GM12878 (cell line): ENCODE measurements around the gene CLPTM1L. TPM values are rescaled to one million over a fixed set of nuclear protein-coding genes. Genes with fewer than 3 reads are reported as not detected.

ENCODE experiments used
- ATAC-seq: fragments of 200-7000 bp; cut with Tn5 transposase; 3 replicates; pipeline ENCODE4 v1.9.1; 2020; ENCODE audit warnings: mild to moderate bottlenecking, moderate library complexity
- BruUV-seq: library from RNA; stranded (reverse); fragments of 400-500 nt; replicated peaks from 2 replicates; lab custom pipeline; 2021; lab: Mats Ljungman, UMichigan
- CTCF ChIA-PET: fragments of 300-600 bp; sonication (Branson Sonifier 250); formaldehyde crosslinking; extraction: SDS; loops from one replicate; lab custom pipeline; 2021; ENCODE audit warnings: inconsistent platforms; lab: Yijun Ruan, JAX
- POLR2A ChIA-PET: fragments of 350-600 bp; formaldehyde crosslinking; extraction: SDS; loops from one replicate; lab custom pipeline; 2021; ENCODE audit warnings: inconsistent platforms; lab: Charles Lee
- RAD21 ChIA-PET: fragments of 300-600 bp; sonication (Branson Sonifier 250); formaldehyde crosslinking; loops from one replicate; lab custom pipeline; 2023; ENCODE audit warnings: antibody characterized with exemption; ENCODE audit not compliant: unreplicated experiment; lab: Charles Lee
- SMC1A ChIA-PET: fragments of 300-600 bp; sonication (Branson Sonifier 250); formaldehyde crosslinking; loops from one replicate; lab custom pipeline; 2023; ENCODE audit not compliant: unreplicated experiment, uncharacterized antibody; lab: Charles Lee
- DNase-seq: peaks from one replicate; pipeline ENCODE4 v3.0.0-alpha.2; 2011; ENCODE audit warnings: low read depth, low spot score
- FAIRE-seq: peaks from 3 replicates; lab custom pipeline; 2011; peaks lifted over from hg19 to GRCh38; lab: Jason Lieb, UNC
- H2AFZ ChIP-seq: 2 replicates; pipeline ENCODE4 v1.6.0; 2011; ENCODE audit warnings: low read depth, low read length, control low read depth; ENCODE audit not compliant: control insufficient read depth
- H3K27ac ChIP-seq: 2 replicates; pipeline ENCODE4 v1.5.1; 2011; ENCODE audit warnings: control low read depth; ENCODE audit not compliant: control insufficient read depth, insufficient read depth
- H3K27me3 ChIP-seq, 2 experiments: replicated peaks in 1 of 2; 2 replicates each; pipeline versions ENCODE4 v1.6.0 to v1.6.1; 2011; ENCODE audit warnings: low read length in 1 of 2; ENCODE audit not compliant: control insufficient read depth in 2 of 2, insufficient read depth in 2 of 2
- H3K36me3 ChIP-seq, 2 experiments: 2 replicates each; pipeline ENCODE4 v1.5.1; 2011; ENCODE audit warnings: low read length in 1 of 2; ENCODE audit not compliant: control insufficient read depth in 2 of 2, insufficient read depth in 2 of 2
- H3K4me1 ChIP-seq: 2 replicates; pipeline ENCODE4 v1.6.1; 2011; ENCODE audit warnings: mild to moderate bottlenecking, low read length, moderate library complexity, mixed read lengths; ENCODE audit not compliant: control insufficient read depth, insufficient read depth
- H3K4me2 ChIP-seq: 2 replicates; pipeline ENCODE4 v1.6.0; 2011; ENCODE audit warnings: control low read depth; ENCODE audit not compliant: control insufficient read depth, insufficient read depth
- H3K4me3 ChIP-seq: fragments of 200-600 bp; sonication (generic); 2 replicates; pipeline ENCODE4 v1.5.1; 2016
- H3K79me2 ChIP-seq: 2 replicates; pipeline ENCODE4 v1.6.0; 2011; ENCODE audit warnings: low read length; ENCODE audit not compliant: control insufficient read depth, insufficient read depth
- H3K9ac ChIP-seq: 2 replicates; pipeline ENCODE4 v1.8.0; 2011; ENCODE audit warnings: low read length, control low read depth, mixed read lengths; ENCODE audit not compliant: control insufficient read depth, insufficient read depth
- H3K9me3 ChIP-seq: replicated peaks from 3 replicates; pipeline ENCODE4 v1.5.1; 2011; ENCODE audit warnings: mild to moderate bottlenecking, low read length; ENCODE audit not compliant: control insufficient read depth, insufficient read depth
- H4K20me1 ChIP-seq: 2 replicates; pipeline ENCODE4 v1.6.0; 2011; ENCODE audit not compliant: control insufficient read depth, insufficient read depth
- BCL11A ChIP-seq: IDR thresholded peaks from 2 replicates; pipeline ENCODE4 v1.6.1; 2011; ENCODE audit warnings: low read depth, low read length
- EZH2 ChIP-seq: IDR thresholded peaks from 2 replicates; pipeline ENCODE4 v1.6.1; 2012; ENCODE audit warnings: low read depth, mild to moderate bottlenecking, control low read depth, inconsistent platforms, low read length, borderline replicate concordance; ENCODE audit not compliant: control insufficient read depth
- FOS ChIP-seq: IDR thresholded peaks from 3 replicates; pipeline ENCODE4 v1.6.1; 2011; ENCODE audit warnings: borderline replicate concordance; ENCODE audit not compliant: insufficient read length; ENCODE audit errors: extremely low read depth
- MEF2B ChIP-seq: fragments of 450-650 bp; IDR thresholded peaks from 2 replicates; pipeline ENCODE4 v1.6.1; 2018; ENCODE audit warnings: mild to moderate bottlenecking, moderate library complexity; ENCODE audit not compliant: partially characterized antibody, poor library complexity, severe bottlenecking
- PAX8 ChIP-seq: fragments of 450-650 bp; IDR thresholded peaks from 2 replicates; pipeline ENCODE4 v1.6.1; 2017; ENCODE audit warnings: mild to moderate bottlenecking, moderate library complexity
- RAD21 ChIP-seq: IDR thresholded peaks from 2 replicates; pipeline ENCODE4 v1.6.1; 2011; ENCODE audit warnings: mild to moderate bottlenecking, low read depth, low read length, moderate library complexity; ENCODE audit not compliant: insufficient read depth
- RBBP5 ChIP-seq: fragments of 200-600 bp; sonication (generic); conservative IDR thresholded peaks from 2 replicates; pipeline ENCODE4 v1.6.1; 2016
- ZNF207 ChIP-seq: fragments of 450-650 bp; IDR thresholded peaks from 2 replicates; pipeline ENCODE4 v1.6.1; 2014; ENCODE audit warnings: antibody characterized with exemption, mild to moderate bottlenecking, borderline replicate concordance
- ZNF622 ChIP-seq: fragments of 450-650 bp; IDR thresholded peaks from 2 replicates; pipeline ENCODE4 v1.6.1; 2017; ENCODE audit warnings: mild to moderate bottlenecking, inconsistent platforms
- WGBS: methylation state at CpG from one replicate; pipeline ENCODE4 v1.1.6; 2016; ENCODE audit warnings: low lambda C conversion rate; ENCODE audit not compliant: insufficient replicate concordance, insufficient coverage; ENCODE audit errors: missing lambda C conversion rate; 5-methylcytosine and 5-hydroxymethylcytosine counted together
- in situ Hi-C: fragments of 300-500 bp; cut with MboI; formaldehyde crosslinking; loops from 9 replicates; pipeline ENCODE4 v1.14.3; 2018; ENCODE audit warnings: mixed read lengths
- intact Hi-C: fragments of 100-400 bp; cut with micrococcal nuclease; formaldehyde crosslinking; loops from one replicate; pipeline ENCODE4 v1.14.2; 2022; ENCODE audit not compliant: unreplicated experiment
- polyA plus RNA-seq, 11 experiments: library from polyadenylated mRNA; depleted of rRNA in 4 of 11; unstranded in 6 of 11; stranded (reverse) in 5 of 11; fragments of >200 nt; fragmentation: Nextera tagmentation in 4 of 11; fragmentation: Illumina TruSeq in 1 of 11; extraction: Ambion mirVana in 4 of 11; extraction: Trizol in 1 of 11; gene quantifications; 1 replicate in 1 of 11; 2 replicates in 10 of 11; pipeline versions ENCODE4 v1.2.1 to v1.2.3, GENCODE V29; 2011 to 2016; ENCODE audit warnings: inconsistent platforms in 2 of 11, missing spikeins in 2 of 11, low read depth in 1 of 11
- total RNA-seq, 4 experiments: library from RNA; depleted of rRNA in 3 of 4; stranded (reverse); fragments of >200 nt in 3 of 4; fragmentation: Illumina TruSeq in 1 of 4; extraction: Trizol in 1 of 4; gene quantifications; 2 replicates each; pipeline versions ENCODE4 v1.2.1 to v1.2.3, GENCODE V29; 2013 to 2021
- TF ChIP-seq, protein P1 (sequence below): fragments of 450-650 bp; IDR thresholded peaks from 2 replicates; pipeline ENCODE4 v1.6.1; 2018; ENCODE audit warnings: borderline replicate concordance, mild to moderate bottlenecking; ENCODE audit not compliant: partially characterized antibody
- TF ChIP-seq, protein P2 (sequence below): fragments of 450-650 bp; IDR thresholded peaks from 2 replicates; pipeline ENCODE4 v1.6.1; 2017; ENCODE audit warnings: mild to moderate bottlenecking, moderate library complexity

Gene CLPTM1L
- total and polyA plus RNA-seq, 10 of the 15 experiments (the other 5 are each of a cell fraction or from before 2014, with no cell fraction given), result 2.9 to 278 (median 135) TPM

DNA sequence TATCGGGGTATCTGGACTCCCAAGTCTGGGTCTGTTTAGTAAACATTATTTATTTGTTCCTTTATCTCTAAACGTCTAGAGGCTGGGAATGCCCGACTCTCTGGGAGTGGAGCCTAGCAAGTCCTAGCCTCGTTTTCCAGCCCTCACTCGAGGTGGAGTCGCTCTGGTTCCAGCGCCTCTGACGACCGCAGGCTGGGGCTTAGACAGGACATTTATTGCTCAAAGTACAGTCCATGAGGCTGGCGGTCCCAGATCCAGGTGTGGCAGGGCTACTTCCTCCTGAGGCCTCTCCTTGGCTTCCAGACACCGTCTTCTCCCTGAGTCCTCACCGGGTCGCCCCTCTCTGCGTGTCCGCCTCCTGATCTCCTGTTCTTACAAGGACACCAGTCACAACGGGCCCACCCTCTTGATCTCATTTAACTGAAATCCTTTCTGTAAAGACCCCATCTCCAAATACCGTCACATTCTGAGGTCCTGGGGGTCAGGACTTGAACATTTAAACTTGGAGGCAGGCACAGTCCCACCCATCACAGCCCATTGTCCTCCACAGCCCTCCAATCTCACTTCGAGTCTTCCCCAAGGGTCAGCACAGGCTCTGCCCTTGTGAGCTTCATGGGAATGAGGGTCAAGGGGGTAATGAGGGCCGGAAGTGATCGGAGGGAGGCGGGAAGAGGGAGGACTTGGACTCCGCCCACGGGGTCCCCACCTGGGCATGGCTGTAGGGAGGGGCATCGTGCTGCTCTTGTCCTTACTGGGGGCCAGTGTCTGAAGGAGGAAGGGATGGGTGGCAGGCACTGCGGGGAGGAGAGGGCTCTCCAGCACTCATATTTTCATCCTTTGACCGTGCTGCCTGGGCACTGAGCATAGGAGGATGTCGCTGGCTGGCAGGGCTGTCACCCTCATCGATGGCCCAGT lies 12.2 kb upstream of the CLPTM1L start:
- 35% methylated on average over 28 of the region's 28 CpGs for WGBS
- no peaks in the 10 kb centered on the region for H3K36me3 ChIP-seq
- ChIA-PET POLR2A (no interaction called here), CTCF (no interaction called here), SMC1A (interaction anchor here (0.6 kb wide), 1 partner anchor 54 kb away, joined by 3 read pairs; no protein-coding TSS in a partner anchor), RAD21 (no interaction called here)
- H2AFZ ChIP-seq, result no peak overlapping the region
- no peaks in the 10 kb centered on the region for H4K20me1 ChIP-seq
- H3K4me1 ChIP-seq, result no peaks in the 10 kb centered on the region
- peaks cover 0 to 2% of the 10 kb centered on the region in 2 experiments; a peak in 3 of 4 replicates for H3K27me3 ChIP-seq
- no peaks in the 10 kb centered on the region for H3K9me3 ChIP-seq
- no TSS peak for BruUV-seq
- H3K4me2 ChIP-seq, result no peak overlapping the region
- H3K9ac ChIP-seq, result no peak overlapping the region
- no peaks in the 10 kb centered on the region for H3K79me2 ChIP-seq
- no peak overlapping the region for H3K4me3 ChIP-seq
- DNase-seq (no peak), ATAC-seq (no peak), FAIRE-seq (no peak)
- no peak overlapping the region for H3K27ac ChIP-seq
- intact Hi-C loops, result no loop called here
- TF ChIP-seq ZNF622 (no peak), ZNF207 (no peak), PAX8 (no peak), RAD21 (no peak), FOS (no peak), EZH2 (no peak), BCL11A (no peak), RBBP5 (no peak), MEF2B (no peak)
- TF ChIP-seq, protein P1, sequence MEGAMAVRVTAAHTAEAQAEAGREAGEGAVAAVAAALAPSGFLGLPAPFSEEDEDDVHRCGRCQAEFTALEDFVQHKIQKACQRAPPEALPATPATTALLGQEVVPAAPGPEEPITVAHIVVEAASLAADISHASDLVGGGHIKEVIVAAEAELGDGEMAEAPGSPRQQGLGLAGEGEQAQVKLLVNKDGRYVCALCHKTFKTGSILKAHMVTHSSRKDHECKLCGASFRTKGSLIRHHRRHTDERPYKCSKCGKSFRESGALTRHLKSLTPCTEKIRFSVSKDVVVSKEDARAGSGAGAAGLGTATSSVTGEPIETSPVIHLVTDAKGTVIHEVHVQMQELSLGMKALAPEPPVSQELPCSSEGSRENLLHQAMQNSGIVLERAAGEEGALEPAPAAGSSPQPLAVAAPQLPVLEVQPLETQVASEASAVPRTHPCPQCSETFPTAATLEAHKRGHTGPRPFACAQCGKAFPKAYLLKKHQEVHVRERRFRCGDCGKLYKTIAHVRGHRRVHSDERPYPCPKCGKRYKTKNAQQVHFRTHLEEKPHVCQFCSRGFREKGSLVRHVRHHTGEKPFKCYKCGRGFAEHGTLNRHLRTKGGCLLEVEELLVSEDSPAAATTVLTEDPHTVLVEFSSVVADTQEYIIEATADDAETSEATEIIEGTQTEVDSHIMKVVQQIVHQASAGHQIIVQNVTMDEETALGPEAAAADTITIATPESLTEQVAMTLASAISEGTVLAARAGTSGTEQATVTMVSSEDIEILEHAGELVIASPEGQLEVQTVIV, result no peak
- TF ChIP-seq, protein P2, sequence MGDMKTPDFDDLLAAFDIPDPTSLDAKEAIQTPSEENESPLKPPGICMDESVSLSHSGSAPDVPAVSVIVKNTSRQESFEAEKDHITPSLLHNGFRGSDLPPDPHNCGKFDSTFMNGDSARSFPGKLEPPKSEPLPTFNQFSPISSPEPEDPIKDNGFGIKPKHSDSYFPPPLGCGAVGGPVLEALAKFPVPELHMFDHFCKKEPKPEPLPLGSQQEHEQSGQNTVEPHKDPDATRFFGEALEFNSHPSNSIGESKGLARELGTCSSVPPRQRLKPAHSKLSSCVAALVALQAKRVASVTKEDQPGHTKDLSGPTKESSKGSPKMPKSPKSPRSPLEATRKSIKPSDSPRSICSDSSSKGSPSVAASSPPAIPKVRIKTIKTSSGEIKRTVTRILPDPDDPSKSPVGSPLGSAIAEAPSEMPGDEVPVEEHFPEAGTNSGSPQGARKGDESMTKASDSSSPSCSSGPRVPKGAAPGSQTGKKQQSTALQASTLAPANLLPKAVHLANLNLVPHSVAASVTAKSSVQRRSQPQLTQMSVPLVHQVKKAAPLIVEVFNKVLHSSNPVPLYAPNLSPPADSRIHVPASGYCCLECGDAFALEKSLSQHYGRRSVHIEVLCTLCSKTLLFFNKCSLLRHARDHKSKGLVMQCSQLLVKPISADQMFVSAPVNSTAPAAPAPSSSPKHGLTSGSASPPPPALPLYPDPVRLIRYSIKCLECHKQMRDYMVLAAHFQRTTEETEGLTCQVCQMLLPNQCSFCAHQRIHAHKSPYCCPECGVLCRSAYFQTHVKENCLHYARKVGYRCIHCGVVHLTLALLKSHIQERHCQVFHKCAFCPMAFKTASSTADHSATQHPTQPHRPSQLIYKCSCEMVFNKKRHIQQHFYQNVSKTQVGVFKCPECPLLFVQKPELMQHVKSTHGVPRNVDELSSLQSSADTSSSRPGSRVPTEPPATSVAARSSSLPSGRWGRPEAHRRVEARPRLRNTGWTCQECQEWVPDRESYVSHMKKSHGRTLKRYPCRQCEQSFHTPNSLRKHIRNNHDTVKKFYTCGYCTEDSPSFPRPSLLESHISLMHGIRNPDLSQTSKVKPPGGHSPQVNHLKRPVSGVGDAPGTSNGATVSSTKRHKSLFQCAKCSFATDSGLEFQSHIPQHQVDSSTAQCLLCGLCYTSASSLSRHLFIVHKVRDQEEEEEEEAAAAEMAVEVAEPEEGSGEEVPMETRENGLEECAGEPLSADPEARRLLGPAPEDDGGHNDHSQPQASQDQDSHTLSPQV, result no peak
- in situ Hi-C loops, result no loop called here
